ENCODE data around the gene WDHD1.

The WDHD1 gene, protein sequence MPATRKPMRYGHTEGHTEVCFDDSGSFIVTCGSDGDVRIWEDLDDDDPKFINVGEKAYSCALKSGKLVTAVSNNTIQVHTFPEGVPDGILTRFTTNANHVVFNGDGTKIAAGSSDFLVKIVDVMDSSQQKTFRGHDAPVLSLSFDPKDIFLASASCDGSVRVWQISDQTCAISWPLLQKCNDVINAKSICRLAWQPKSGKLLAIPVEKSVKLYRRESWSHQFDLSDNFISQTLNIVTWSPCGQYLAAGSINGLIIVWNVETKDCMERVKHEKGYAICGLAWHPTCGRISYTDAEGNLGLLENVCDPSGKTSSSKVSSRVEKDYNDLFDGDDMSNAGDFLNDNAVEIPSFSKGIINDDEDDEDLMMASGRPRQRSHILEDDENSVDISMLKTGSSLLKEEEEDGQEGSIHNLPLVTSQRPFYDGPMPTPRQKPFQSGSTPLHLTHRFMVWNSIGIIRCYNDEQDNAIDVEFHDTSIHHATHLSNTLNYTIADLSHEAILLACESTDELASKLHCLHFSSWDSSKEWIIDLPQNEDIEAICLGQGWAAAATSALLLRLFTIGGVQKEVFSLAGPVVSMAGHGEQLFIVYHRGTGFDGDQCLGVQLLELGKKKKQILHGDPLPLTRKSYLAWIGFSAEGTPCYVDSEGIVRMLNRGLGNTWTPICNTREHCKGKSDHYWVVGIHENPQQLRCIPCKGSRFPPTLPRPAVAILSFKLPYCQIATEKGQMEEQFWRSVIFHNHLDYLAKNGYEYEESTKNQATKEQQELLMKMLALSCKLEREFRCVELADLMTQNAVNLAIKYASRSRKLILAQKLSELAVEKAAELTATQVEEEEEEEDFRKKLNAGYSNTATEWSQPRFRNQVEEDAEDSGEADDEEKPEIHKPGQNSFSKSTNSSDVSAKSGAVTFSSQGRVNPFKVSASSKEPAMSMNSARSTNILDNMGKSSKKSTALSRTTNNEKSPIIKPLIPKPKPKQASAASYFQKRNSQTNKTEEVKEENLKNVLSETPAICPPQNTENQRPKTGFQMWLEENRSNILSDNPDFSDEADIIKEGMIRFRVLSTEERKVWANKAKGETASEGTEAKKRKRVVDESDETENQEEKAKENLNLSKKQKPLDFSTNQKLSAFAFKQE

DNA sequence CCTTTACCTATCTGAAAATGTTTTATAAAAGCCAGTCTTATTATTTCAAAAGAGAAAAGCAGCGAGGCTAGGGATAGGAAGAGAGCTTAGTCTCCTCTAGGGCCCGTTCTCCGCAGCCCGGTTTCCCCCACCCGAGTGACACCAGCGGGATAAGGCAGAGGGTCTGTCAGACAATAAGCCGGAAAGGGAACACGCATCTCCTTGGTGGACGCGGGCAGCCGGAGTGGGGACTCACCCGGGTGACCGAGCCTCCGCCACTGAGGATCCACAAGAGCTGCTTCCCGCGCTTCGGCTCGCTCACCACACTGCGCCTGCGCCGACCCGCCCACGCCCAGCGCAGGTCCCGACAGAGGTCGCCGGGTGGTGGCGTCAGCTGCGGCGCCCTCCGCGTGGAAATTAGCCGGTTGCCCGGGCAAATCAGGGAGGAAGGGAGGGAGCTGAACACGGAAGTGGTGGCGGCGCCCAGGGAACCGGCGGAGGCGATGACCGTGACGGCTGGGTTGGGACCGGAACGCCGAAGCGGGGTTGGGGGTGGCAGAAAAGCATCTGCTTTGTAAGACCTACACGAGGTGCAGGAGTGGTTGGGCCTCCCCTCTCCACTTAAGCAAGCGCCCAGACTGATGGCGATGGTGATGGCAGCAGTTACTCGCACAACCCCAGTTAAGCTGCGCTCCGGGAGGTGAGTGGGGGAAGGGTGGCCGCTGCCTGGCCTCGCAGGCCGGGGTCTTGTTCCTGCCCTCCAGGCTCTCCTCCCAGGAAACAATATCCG, at the start of gene WDHD1, which contains the start of gene SOCS4:
Gene WDHD1, minus strand, starts transcription at position 307 of the 769 bp plus-strand sequence. CDS start 312 bp downstream, outside the sequence.
Gene SOCS4, plus strand, starts transcription at position 444 of the 769 bp plus-strand sequence. CDS start 15,806 bp downstream, outside the sequence.
- peak; percentile 67 for DNase-seq (ENCODE audit: extremely low read depth, low read depth)
- TF ChIP-seq, protein P1, sequence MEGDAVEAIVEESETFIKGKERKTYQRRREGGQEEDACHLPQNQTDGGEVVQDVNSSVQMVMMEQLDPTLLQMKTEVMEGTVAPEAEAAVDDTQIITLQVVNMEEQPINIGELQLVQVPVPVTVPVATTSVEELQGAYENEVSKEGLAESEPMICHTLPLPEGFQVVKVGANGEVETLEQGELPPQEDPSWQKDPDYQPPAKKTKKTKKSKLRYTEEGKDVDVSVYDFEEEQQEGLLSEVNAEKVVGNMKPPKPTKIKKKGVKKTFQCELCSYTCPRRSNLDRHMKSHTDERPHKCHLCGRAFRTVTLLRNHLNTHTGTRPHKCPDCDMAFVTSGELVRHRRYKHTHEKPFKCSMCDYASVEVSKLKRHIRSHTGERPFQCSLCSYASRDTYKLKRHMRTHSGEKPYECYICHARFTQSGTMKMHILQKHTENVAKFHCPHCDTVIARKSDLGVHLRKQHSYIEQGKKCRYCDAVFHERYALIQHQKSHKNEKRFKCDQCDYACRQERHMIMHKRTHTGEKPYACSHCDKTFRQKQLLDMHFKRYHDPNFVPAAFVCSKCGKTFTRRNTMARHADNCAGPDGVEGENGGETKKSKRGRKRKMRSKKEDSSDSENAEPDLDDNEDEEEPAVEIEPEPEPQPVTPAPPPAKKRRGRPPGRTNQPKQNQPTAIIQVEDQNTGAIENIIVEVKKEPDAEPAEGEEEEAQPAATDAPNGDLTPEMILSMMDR (IDR thresholded peaks at IDR 0.05; ENCODE audit: low read depth, low read length), result no peak; the same call in 1 of the 2 replicates

DNA sequence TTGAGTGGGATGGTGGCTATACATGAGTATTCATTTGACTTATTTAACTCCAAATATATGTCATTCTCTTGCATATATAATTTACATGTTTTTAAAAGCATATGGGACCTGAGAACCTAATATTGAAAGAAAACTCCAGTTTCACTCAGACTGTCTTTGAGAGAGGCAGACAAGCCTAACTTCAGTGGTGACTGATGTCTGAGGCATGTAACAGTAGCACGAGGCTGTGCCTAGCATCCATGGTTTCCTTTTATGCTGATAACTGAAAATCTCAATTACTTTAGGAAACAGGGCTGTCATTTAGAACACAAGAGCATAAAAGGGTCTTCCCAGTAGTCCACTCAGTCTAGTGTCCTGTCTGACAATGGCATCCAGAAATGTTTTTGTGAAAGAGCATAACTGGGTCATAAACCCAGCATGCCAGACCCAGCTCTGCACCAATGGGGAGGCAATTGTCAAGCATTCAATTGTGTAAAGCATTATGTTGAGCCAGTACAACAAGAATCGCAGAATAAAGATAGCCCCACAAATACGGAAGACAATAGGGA, 48.8 kb upstream of the WDHD1 start:
- TF ChIP-seq, protein P1 (IDR thresholded peaks at IDR 0.05; ENCODE audit: low read depth, low read length), result no peak
- DNase-seq (ENCODE audit: extremely low read depth, low read depth), result no peak

DNA sequence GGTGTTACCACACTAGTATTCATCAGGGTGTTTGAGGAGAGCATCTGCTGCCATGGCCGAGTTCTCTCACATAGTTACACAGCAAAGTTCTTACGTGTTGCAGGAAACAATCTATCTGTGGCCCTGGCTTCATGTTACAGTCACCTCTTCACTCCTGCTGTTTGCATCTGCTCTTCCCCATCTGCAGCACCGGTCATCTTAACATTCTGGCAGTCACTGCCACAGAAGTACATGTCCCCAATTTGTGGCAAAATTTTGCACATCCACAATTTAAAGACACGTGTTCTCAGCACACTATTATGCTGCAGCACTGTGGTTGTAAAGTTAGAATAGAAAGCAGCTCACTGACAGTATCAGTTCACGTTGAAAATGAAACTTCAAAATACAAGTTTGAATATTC, 47.8 kb upstream of the WDHD1 start:
- no peak for DNase-seq (ENCODE audit: extremely low read depth, low read depth)
- TF ChIP-seq, protein P1 (IDR thresholded peaks at IDR 0.05; ENCODE audit: low read depth, low read length), result no peak

DNA sequence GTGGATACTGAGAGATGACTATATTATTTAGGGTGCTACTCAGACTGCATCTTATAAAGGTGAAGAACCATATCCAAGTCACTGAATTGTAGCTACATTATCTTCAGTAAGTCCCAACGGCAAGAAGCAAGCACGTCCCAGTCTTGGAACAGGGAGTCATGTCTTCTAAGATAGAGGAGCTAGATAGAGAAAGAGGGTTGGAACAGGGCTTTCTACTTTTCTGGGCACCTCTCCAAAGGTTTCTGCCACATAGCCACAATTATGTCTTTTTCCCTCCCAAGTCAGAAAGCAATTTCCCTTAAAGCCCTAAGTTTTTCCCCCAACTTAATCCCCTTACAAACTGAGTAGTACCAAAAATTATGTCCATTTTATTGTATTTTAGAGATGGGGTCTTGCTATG, 47.0 kb upstream of the WDHD1 start:
- TF ChIP-seq, protein P1 (IDR thresholded peaks at IDR 0.05; ENCODE audit: low read depth, low read length), result no peak
- DNase-seq (ENCODE audit: extremely low read depth, low read depth), result no peak

DNA sequence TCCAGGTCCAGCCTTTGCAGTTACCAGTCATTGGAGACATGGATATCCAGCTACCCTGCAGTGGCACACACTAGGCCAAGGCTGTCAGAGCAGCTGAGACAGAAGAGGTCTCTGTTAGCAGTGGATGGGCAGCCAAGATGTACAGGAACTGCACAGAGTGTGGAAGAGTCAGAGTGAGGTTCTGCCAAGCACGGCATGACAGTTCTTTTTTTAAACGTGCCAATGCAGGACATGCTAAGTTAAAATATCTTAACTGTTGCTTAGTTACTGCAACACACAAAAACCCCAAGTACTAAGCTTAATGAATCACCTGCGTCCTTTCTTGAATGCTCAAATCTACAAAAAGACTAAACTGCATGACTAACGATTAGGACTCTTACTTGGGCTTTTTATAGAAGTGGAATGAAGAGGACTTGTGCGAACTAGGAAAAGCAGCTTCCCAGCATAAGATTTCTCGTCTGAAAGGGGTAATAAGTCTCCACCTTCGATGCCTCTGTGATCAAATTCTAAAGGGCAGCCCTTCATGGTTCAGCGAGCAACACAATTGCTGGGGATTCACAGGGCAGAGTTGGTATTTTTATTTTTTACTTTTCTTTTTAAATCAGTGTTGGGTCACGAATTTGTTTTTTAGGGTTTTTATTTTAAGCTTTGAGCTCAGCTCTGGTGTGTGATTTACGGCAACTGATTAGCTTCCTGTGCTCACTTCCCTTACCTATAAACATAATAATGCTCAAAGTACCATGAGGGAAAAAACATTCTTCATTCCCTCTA, 45.2 kb upstream of the WDHD1 start:
- TF ChIP-seq, protein P1 (IDR thresholded peaks at IDR 0.05; ENCODE audit: low read depth, low read length), result no peak

DNA sequence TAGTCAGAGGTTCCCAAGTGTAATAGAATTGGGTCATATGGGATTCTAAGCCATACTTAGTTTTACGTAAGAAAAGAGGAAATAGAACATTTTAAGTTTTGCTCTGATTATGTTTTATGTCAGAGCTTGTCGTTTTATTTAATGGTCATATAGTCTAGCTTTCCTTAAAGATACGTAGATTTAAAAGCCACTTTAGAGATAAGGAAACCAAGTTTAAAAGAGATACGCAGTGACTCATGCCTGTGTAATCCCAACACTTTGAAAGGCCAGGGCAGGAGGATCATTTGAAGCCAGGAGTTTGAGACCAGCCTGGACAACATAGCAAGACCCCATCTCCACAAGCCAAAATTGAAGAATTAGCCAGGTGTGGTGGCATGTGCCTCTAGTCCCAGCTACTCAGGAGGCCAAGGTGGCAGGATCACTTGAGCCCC, 44.1 kb upstream of the WDHD1 start:
- TF ChIP-seq, protein P1 (IDR thresholded peaks at IDR 0.05; ENCODE audit: low read depth, low read length), result no peak
- no peak for DNase-seq (ENCODE audit: extremely low read depth, low read depth)

More for the DNA sequence above, 45.2 kb upstream of the WDHD1 start:
- peak; percentile 52 for DNase-seq (ENCODE audit: extremely low read depth, low read depth)

All from AG09319 (cell line).